Measurements from ENCODE around the gene RNF213.

RNF213 gene

GRCh38 chr17:80294210-80294609 lies 33.6 kb downstream of the RNF213 start:
- WGBS (ENCODE audit: insufficient coverage): 95% methylated on average over 4 of the region's 7 CpGs
- H3K36me3 ChIP-seq (ENCODE audit: control insufficient read depth in 4 of 4, insufficient read depth in 4 of 4, low read length in 3 of 4): peaks cover 16 to 83% (median 58%) of the 10 kb centered on the region in 4 experiments
- peaks cover 0 to 12% (median 11%) of the 10 kb centered on the region in 4 experiments for H3K4me1 ChIP-seq (ENCODE audit: control extremely low read depth in 1 of 4, control insufficient read depth in 4 of 4, insufficient read depth in 4 of 4, low read length in 3 of 4)
- DNase-seq: no peak
- ChIA-PET POLR2A (interaction anchor here (0.7 kb wide), 1 partner anchor 69 kb away, joined by 7 read pairs; no protein-coding TSS in a partner anchor), CTCF (no interaction called here)
- H3K27me3 ChIP-seq (replicated peaks in 2 of 5; ENCODE audit: control insufficient read depth in 4 of 5, insufficient read depth in 5 of 5, low read length in 4 of 5): no peaks in the 10 kb centered on the region
- peaks cover 0 to 3% (median 0%) of the 10 kb centered on the region in 5 experiments for H3K9me3 ChIP-seq (ENCODE audit: control extremely low read depth in 1 of 5, control insufficient read depth in 4 of 5, insufficient read depth in 2 of 5, low read depth in 1 of 5, low read length in 4 of 5)
- H3K27ac ChIP-seq (ENCODE audit: insufficient read depth in 1 of 2, low read depth in 1 of 2, low read length in 2 of 2, poor library complexity in 1 of 2, severe bottlenecking in 2 of 2): no peak overlapping the region
- no peak overlapping the region for H3K4me3 ChIP-seq (ENCODE audit: control insufficient read depth in 1 of 7, extremely low read depth in 1 of 7, insufficient read depth in 4 of 7, low read depth in 2 of 7, low read length in 6 of 7)

- ChIA-PET POLR2A (no interaction called here), CTCF (interaction anchor here (1.0 kb wide), 1 partner anchor 12 kb away, joined by 4 read pairs; no protein-coding TSS in a partner anchor)
- Histone ChIP-seq H3K27ac (ENCODE audit: insufficient read depth in 1 of 2, low read depth in 1 of 2, low read length in 2 of 2, poor library complexity in 1 of 2, severe bottlenecking in 2 of 2) (no peak overlapping the region), H3K4me1 (ENCODE audit: control extremely low read depth in 1 of 4, control insufficient read depth in 4 of 4, insufficient read depth in 4 of 4, low read length in 3 of 4) (peaks cover 0 to 8% (median 7%) of the 10 kb centered on the region in 4 experiments), H3K36me3 (ENCODE audit: control insufficient read depth in 4 of 4, insufficient read depth in 4 of 4, low read length in 3 of 4) (peaks cover 16 to 88% (median 60%) of the 10 kb centered on the region in 4 experiments), H3K9me3 (ENCODE audit: control extremely low read depth in 1 of 5, control insufficient read depth in 4 of 5, insufficient read depth in 2 of 5, low read depth in 1 of 5, low read length in 4 of 5) (peaks cover 0 to 3% (median 0%) of the 10 kb centered on the region in 5 experiments), H3K27me3 (replicated peaks in 2 of 5; ENCODE audit: control insufficient read depth in 4 of 5, insufficient read depth in 5 of 5, low read length in 4 of 5) (no peaks in the 10 kb centered on the region), H3K4me3 (ENCODE audit: control insufficient read depth in 1 of 7, extremely low read depth in 1 of 7, insufficient read depth in 4 of 7, low read depth in 2 of 7, low read length in 6 of 7) (no peak overlapping the region)
- no peak for DNase-seq
- 97% methylated on average over 4 of the region's 6 CpGs for WGBS (ENCODE audit: insufficient coverage)
Measured at GRCh38 chr17:80294653-80295052, 34.0 kb downstream of the RNF213 start.

- CTCF ChIA-PET: interaction anchor here (0.6 to 1.0 kb wide), 2 partner anchors 10 to 11 kb away, joined by 3 to 4 read pairs; no protein-coding TSS in a partner anchor
- Histone ChIP-seq H3K4me1 (ENCODE audit: control extremely low read depth in 1 of 4, control insufficient read depth in 4 of 4, insufficient read depth in 4 of 4, low read length in 3 of 4) (peaks cover 0 to 3% (median 2%) of the 10 kb centered on the region in 4 experiments), H3K9me3 (ENCODE audit: control extremely low read depth in 1 of 5, control insufficient read depth in 4 of 5, insufficient read depth in 2 of 5, low read depth in 1 of 5, low read length in 4 of 5) (peaks cover 0 to 6% (median under 1%) of the 10 kb centered on the region in 5 experiments), H3K36me3 (ENCODE audit: control insufficient read depth in 4 of 4, insufficient read depth in 4 of 4, low read length in 3 of 4) (peaks cover 16 to 90% (median 60%) of the 10 kb centered on the region in 4 experiments), H3K27ac (ENCODE audit: insufficient read depth in 1 of 2, low read depth in 1 of 2, low read length in 2 of 2, poor library complexity in 1 of 2, severe bottlenecking in 2 of 2) (no peak overlapping the region), H3K27me3 (replicated peaks in 2 of 5; ENCODE audit: control insufficient read depth in 4 of 5, insufficient read depth in 5 of 5, low read length in 4 of 5) (no peaks in the 10 kb centered on the region), H3K4me3 (ENCODE audit: control insufficient read depth in 1 of 7, extremely low read depth in 1 of 7, insufficient read depth in 4 of 7, low read depth in 2 of 7, low read length in 6 of 7) (no peak overlapping the region)
- DNase-seq: no peak
- 94% methylated on average over 5 of the region's 5 CpGs for WGBS (ENCODE audit: insufficient coverage)
- POLR2A ChIA-PET: no interaction called here
Measured at GRCh38 chr17:80295146-80295545, 34.5 kb downstream of the RNF213 start.

- 100% methylated on average over 4 of the region's 6 CpGs for WGBS (ENCODE audit: insufficient coverage)
- DNase-seq: no peak
- Histone ChIP-seq H3K9me3 (ENCODE audit: control extremely low read depth in 1 of 5, control insufficient read depth in 4 of 5, insufficient read depth in 2 of 5, low read depth in 1 of 5, low read length in 4 of 5) (peaks cover 0 to 9% (median 3%) of the 10 kb centered on the region in 5 experiments), H3K4me3 (ENCODE audit: control insufficient read depth in 1 of 7, extremely low read depth in 1 of 7, insufficient read depth in 4 of 7, low read depth in 2 of 7, low read length in 6 of 7) (no peak overlapping the region), H3K27ac (ENCODE audit: insufficient read depth in 1 of 2, low read depth in 1 of 2, low read length in 2 of 2, poor library complexity in 1 of 2, severe bottlenecking in 2 of 2) (no peak overlapping the region), H3K4me1 (ENCODE audit: control extremely low read depth in 1 of 4, control insufficient read depth in 4 of 4, insufficient read depth in 4 of 4, low read length in 3 of 4) (no peaks in the 10 kb centered on the region), H3K36me3 (ENCODE audit: control insufficient read depth in 4 of 4, insufficient read depth in 4 of 4, low read length in 3 of 4) (peaks cover 16 to 90% (median 62%) of the 10 kb centered on the region in 4 experiments), H3K27me3 (replicated peaks in 2 of 5; ENCODE audit: control insufficient read depth in 4 of 5, insufficient read depth in 5 of 5, low read length in 4 of 5) (no peaks in the 10 kb centered on the region)
- ChIA-PET CTCF (interaction anchor here (0.6 to 1.0 kb wide), 3 partner anchors 9 to 68 kb away, joined by 3 to 4 read pairs (median 3); no protein-coding TSS in a partner anchor), POLR2A (interaction anchor here (0.6 kb wide), 1 partner anchor 11 kb away, joined by 4 read pairs; no protein-coding TSS in a partner anchor)
Measured at GRCh38 chr17:80295559-80295958, 34.9 kb downstream of the RNF213 start.

GRCh38 chr17:80296221-80296620 lies 35.6 kb downstream of the RNF213 start:
- 98% methylated on average over 13 of the region's 14 CpGs for WGBS (ENCODE audit: insufficient coverage)
- no peak overlapping the region for H3K4me3 ChIP-seq (ENCODE audit: control insufficient read depth in 1 of 7, extremely low read depth in 1 of 7, insufficient read depth in 4 of 7, low read depth in 2 of 7, low read length in 6 of 7)

GRCh38 chr17:80297996-80298560 lies 37.4 kb downstream of the RNF213 start:
- 98% methylated on average over 17 of the region's 19 CpGs for WGBS (ENCODE audit: insufficient coverage)
- ChIA-PET POLR2A (interaction anchor here (1.0 kb wide), 1 partner anchor 10 kb away, joined by 3 read pairs; no protein-coding TSS in a partner anchor), CTCF (interaction anchor here (0.8 to 1.0 kb wide), 2 partner anchors 10 to 27 kb away, joined by 3 read pairs; no protein-coding TSS in a partner anchor)
- Histone ChIP-seq H3K9me3 (ENCODE audit: control extremely low read depth in 1 of 5, control insufficient read depth in 4 of 5, insufficient read depth in 2 of 5, low read depth in 1 of 5, low read length in 4 of 5) (peaks cover 0 to 31% (median 10%) of the 10 kb centered on the region in 5 experiments), H3K27me3 (replicated peaks in 2 of 5; ENCODE audit: control insufficient read depth in 4 of 5, insufficient read depth in 5 of 5, low read length in 4 of 5) (no peaks in the 10 kb centered on the region), H3K4me3 (ENCODE audit: control insufficient read depth in 1 of 7, extremely low read depth in 1 of 7, insufficient read depth in 4 of 7, low read depth in 2 of 7, low read length in 6 of 7) (no peak overlapping the region), H3K27ac (ENCODE audit: insufficient read depth in 1 of 2, low read depth in 1 of 2, low read length in 2 of 2, poor library complexity in 1 of 2, severe bottlenecking in 2 of 2) (no peak overlapping the region), H3K4me1 (ENCODE audit: control extremely low read depth in 1 of 4, control insufficient read depth in 4 of 4, insufficient read depth in 4 of 4, low read length in 3 of 4) (no peaks in the 10 kb centered on the region), H3K36me3 (ENCODE audit: control insufficient read depth in 4 of 4, insufficient read depth in 4 of 4, low read length in 3 of 4) (peaks cover 23 to 91% (median 64%) of the 10 kb centered on the region in 4 experiments)
- DNase-seq: no peak

More at GRCh38 chr17:80296221-80296620, 35.6 kb downstream of the RNF213 start:
- ChIA-PET CTCF (interaction anchor here (0.6 kb wide), 1 partner anchor 68 kb away, joined by 3 read pairs; no protein-coding TSS in a partner anchor), POLR2A (no interaction called here)
- H3K4me1 ChIP-seq (ENCODE audit: control extremely low read depth in 1 of 4, control insufficient read depth in 4 of 4, insufficient read depth in 4 of 4, low read length in 3 of 4): no peaks in the 10 kb centered on the region
- H3K36me3 ChIP-seq (ENCODE audit: control insufficient read depth in 4 of 4, insufficient read depth in 4 of 4, low read length in 3 of 4): peaks cover 18 to 90% (median 64%) of the 10 kb centered on the region in 4 experiments
- DNase-seq: no peak
- no peaks in the 10 kb centered on the region for H3K27me3 ChIP-seq (replicated peaks in 2 of 5; ENCODE audit: control insufficient read depth in 4 of 5, insufficient read depth in 5 of 5, low read length in 4 of 5)
- H3K27ac ChIP-seq (ENCODE audit: insufficient read depth in 1 of 2, low read depth in 1 of 2, low read length in 2 of 2, poor library complexity in 1 of 2, severe bottlenecking in 2 of 2): no peak overlapping the region
- peaks cover 0 to 15% (median 3%) of the 10 kb centered on the region in 5 experiments for H3K9me3 ChIP-seq (ENCODE audit: control extremely low read depth in 1 of 5, control insufficient read depth in 4 of 5, insufficient read depth in 2 of 5, low read depth in 1 of 5, low read length in 4 of 5)
